Transverse colon (tissue), 4 donors: ENCODE measurements around the gene PTPRF. TPM values are rescaled to one million over a fixed set of nuclear protein-coding genes. Genes with fewer than 3 reads are reported as not detected.
"Not testable (repeated sequence)": the region's sequence is repeated elsewhere in the genome, so short reads cannot be mapped to it uniquely, and the experiment has no call there.

ENCODE experiments used
- DNase-seq: peaks from one replicate; pipeline ENCODE4 v3.0.0-alpha.2; 2019
- H3K27ac ChIP-seq, 4 donors: fragments of 200-600 bp; sonication (generic); 2 replicates each; pipeline ENCODE4 v1.5.1; 2016 to 2018; ENCODE audit warnings: inconsistent platforms in 4 of 4
- H3K27me3 ChIP-seq: fragments of 200-600 bp; sonication (generic); 2 replicates; pipeline ENCODE4 v1.5.1; 2017; ENCODE audit warnings: inconsistent platforms
- H3K36me3 ChIP-seq, 4 donors: fragments of 200-600 bp; sonication (generic); 2 replicates each; pipeline ENCODE4 v1.5.1; 2017 to 2019; ENCODE audit warnings: inconsistent platforms in 4 of 4
- H3K4me1 ChIP-seq, 4 donors: fragments of 200-600 bp; sonication (generic); 2 replicates each; pipeline ENCODE4 v1.5.1; 2017 to 2020; ENCODE audit warnings: inconsistent platforms in 4 of 4
- H3K4me3 ChIP-seq, 4 donors: fragments of 200-600 bp; sonication (generic); 1 replicate in 1 of 4; 2 replicates in 3 of 4; pipeline versions ENCODE4 v1.5.1 to v1.6.1; 2017 to 2019; ENCODE audit warnings: inconsistent platforms in 4 of 4
- H3K9me3 ChIP-seq, 2 donors: fragments of 200-600 bp; sonication (generic); 2 replicates each; pipeline ENCODE4 v1.5.1; 2017 to 2019; ENCODE audit warnings: inconsistent platforms in 2 of 2
- EP300 ChIP-seq: sonication (generic); formaldehyde crosslinking; IDR thresholded peaks from one replicate; pipeline ENCODE4 v1.6.1; 2017; ENCODE audit warnings: antibody characterized with exemption, low read depth
- POLR2A ChIP-seq: fragments of 450-650 bp; IDR thresholded peaks from one replicate; pipeline ENCODE4 v1.6.1; 2016; ENCODE audit warnings: antibody characterized with exemption, mild to moderate bottlenecking, moderate library complexity
- POLR2AphosphoS5 ChIP-seq, 3 donors: sonication (generic); formaldehyde crosslinking; IDR thresholded peaks; one replicate each; pipeline ENCODE4 v1.6.1; 2016; ENCODE audit warnings: antibody characterized with exemption in 3 of 3
- WGBS, 2 donors: methylation state at CpG; one replicate each; pipeline ENCODE4 v1.1.5; 2018; ENCODE audit warnings: low coverage in 1 of 2; 5-methylcytosine and 5-hydroxymethylcytosine counted together
- in situ Hi-C, 4 donors: fragments of 200-750 bp; cut with MboI; loops; one replicate each; pipeline versions ENCODE4 v1.15.0 to v1.15.1; 2017; ENCODE audit warnings: low sequenced_read_pairs in 3 of 4, low pct_ligation_motif_present in 1 of 4, low pct_unique_long_range_greater_than_20kb in 1 of 4
- intact Hi-C: fragments of 100-400 bp; cut with DNase I; formaldehyde crosslinking; loops from one replicate; pipeline ENCODE4 v1.15.1; 2023; ENCODE audit warnings: low total_unique reads
- total RNA-seq, 4 donors: library from RNA; depleted of rRNA; stranded (reverse); fragments of >200 nt; gene quantifications; one replicate each; pipeline ENCODE4 v1.1.0, GENCODE V29; 2016
- TF ChIP-seq, protein P1 (sequence below), 5 experiments: fragments of 200-600 bp in 3 of 5; fragments of 450-650 bp in 2 of 5; sonication (generic) in 3 of 5; IDR thresholded peaks; 1 replicate in 2 of 5; 2 replicates in 3 of 5; pipeline ENCODE4 v1.5.1; 2016 to 2017; ENCODE audit warnings: antibody characterized with exemption in 5 of 5, inconsistent platforms in 3 of 5, mild to moderate bottlenecking in 2 of 5, moderate library complexity in 1 of 5

The PTPRF gene
- total RNA-seq, 4 donors from 2014 or later: 278 to 549 (median 404) TPM

DNA sequence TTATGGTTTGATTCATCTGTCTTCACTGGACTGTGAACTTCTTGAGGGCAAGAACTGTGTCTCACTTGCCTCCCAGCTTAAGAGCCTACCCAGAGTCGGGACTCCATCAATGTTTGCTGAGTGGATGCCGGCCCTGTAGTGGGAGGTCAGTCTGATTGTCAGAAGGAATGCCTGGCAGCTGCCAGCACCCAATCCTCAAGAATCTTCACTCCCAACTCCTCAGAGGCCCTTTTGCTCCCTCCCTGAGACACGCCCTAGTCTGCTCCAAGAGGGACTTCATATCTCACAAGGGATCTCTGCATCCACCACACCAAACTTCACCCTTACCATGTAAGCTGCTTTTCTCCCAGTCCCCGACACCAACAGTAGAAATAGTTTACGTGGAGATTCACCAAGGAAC, 104.0 kb downstream of the PTPRF start:
- Histone ChIP-seq H3K36me3 (no peaks in the 10 kb centered on the region), H3K4me3 (no peak overlapping the region), H3K27me3 (no peaks in the 10 kb centered on the region), H3K4me1 (no peaks in the 10 kb centered on the region), H3K9me3 (no peaks in the 10 kb centered on the region), H3K27ac (no peak overlapping the region)
- 68 to 77% methylated on average over 3 to 5 of the region's 5 CpGs for WGBS, 2 donors
- TF ChIP-seq POLR2A (no peak), POLR2AphosphoS5 (IDR thresholded peaks at IDR 0.05) (no peak), EP300 (no peak)
- TF ChIP-seq, protein P1, sequence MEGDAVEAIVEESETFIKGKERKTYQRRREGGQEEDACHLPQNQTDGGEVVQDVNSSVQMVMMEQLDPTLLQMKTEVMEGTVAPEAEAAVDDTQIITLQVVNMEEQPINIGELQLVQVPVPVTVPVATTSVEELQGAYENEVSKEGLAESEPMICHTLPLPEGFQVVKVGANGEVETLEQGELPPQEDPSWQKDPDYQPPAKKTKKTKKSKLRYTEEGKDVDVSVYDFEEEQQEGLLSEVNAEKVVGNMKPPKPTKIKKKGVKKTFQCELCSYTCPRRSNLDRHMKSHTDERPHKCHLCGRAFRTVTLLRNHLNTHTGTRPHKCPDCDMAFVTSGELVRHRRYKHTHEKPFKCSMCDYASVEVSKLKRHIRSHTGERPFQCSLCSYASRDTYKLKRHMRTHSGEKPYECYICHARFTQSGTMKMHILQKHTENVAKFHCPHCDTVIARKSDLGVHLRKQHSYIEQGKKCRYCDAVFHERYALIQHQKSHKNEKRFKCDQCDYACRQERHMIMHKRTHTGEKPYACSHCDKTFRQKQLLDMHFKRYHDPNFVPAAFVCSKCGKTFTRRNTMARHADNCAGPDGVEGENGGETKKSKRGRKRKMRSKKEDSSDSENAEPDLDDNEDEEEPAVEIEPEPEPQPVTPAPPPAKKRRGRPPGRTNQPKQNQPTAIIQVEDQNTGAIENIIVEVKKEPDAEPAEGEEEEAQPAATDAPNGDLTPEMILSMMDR (IDR thresholded peaks at IDR 0.05): no peak
- no peak for DNase-seq
- intact Hi-C loops: no loop called here
- in situ Hi-C loops: loop anchor here in 1 of 4 donors (25.0 kb wide), 1 partner anchor 197 kb away; no protein-coding TSS in a partner anchor

GRCh38 chr1:43636006-43636641, 105.4 kb downstream of the PTPRF start:
- peaks cover 0 to 5% (median 0%) of the 10 kb centered on the region in 4 donors for H3K4me1 ChIP-seq
- intact Hi-C loops: no loop called here
- no peaks in the 10 kb centered on the region for H3K36me3 ChIP-seq
- H3K4me3 ChIP-seq: no peak overlapping the region
- no peaks in the 10 kb centered on the region for H3K27me3 ChIP-seq
- WGBS, 2 donors: 62 to 66% methylated on average over 4 to 5 of the region's 5 CpGs
- no peaks in the 10 kb centered on the region for H3K9me3 ChIP-seq
- H3K27ac ChIP-seq: no peak overlapping the region
- in situ Hi-C loops: loop anchor here in 1 of 4 donors (25.0 kb wide), 1 partner anchor 199 kb away; no protein-coding TSS in a partner anchor
- no peak for DNase-seq
- TF ChIP-seq POLR2AphosphoS5 (IDR thresholded peaks at IDR 0.05) (no peak), EP300 (no peak), POLR2A (no peak)
- TF ChIP-seq, protein P1 (IDR thresholded peaks at IDR 0.05): no peak

DNA sequence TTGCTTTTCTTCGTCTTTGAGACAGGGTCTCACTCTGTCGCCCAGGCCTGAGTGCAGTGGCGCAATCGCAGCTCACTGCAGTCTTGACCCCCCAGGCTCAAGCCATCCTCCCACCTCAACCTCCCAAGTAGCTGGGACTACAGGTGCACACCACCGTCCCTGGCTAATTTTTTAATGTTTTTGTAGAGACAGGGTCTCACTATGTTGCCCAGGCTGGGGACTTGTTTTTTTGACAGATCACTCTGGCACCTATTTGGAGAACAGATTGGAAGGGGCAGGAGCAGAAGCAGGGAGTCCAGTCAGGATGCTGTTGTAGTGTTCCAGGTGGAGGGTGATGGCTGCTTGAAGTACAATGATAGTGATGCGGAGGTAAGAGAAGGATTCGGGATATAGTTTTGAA, 106.6 kb downstream of the PTPRF start:
- TF ChIP-seq, protein P1 (IDR thresholded peaks at IDR 0.05): no peak
- TF ChIP-seq POLR2A (no peak), EP300 (no peak), POLR2AphosphoS5 (IDR thresholded peaks at IDR 0.05) (no peak)
- no peaks in the 10 kb centered on the region for H3K27me3 ChIP-seq
- no peaks in the 10 kb centered on the region for H3K9me3 ChIP-seq
- no peak overlapping the region for H3K4me3 ChIP-seq
- H3K4me1 ChIP-seq: peaks cover 0 to 5% (median 0%) of the 10 kb centered on the region in 4 donors
- intact Hi-C loops: no loop called here
- no peak for DNase-seq
- H3K36me3 ChIP-seq: no peaks in the 10 kb centered on the region
- in situ Hi-C loops: loop anchor here in 1 of 4 donors (25.0 kb wide), 1 partner anchor 200 kb away; no protein-coding TSS in a partner anchor
- WGBS, 2 donors: 67 to 88% methylated on average over 3 to 7 of the region's 7 CpGs
- H3K27ac ChIP-seq: no peak overlapping the region

DNA sequence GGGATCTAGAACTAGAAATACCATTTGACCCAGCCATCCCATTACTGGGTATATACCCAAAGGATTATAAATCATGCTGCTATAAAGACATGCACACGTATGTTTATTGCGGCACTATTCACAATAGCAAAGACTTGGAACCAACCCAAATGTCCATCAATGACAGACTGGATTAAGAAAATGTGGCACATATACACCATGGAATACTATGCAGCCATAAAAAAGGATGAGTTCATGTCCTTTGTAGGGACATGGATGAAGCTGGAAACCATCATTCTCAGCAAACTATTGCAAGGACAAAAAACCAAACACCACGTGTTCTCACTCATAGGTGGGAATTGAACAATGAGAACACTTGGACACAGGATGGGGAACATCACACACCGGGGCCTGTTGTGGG, 107.7 kb downstream of the PTPRF start:
- H3K4me1 ChIP-seq, H3K27me3 ChIP-seq, intact Hi-C loops, DNase-seq, H3K4me3 ChIP-seq, H3K9me3 ChIP-seq, H3K36me3 ChIP-seq, H3K27ac ChIP-seq: not testable (repeated sequence)
- in situ Hi-C loops: loop anchor here in 1 of 4 donors (25.0 kb wide), 1 partner anchor 201 kb away; no protein-coding TSS in a partner anchor
- 88% methylated on average over 3 of the region's 4 CpGs; no CpG with 5 or more reads in 1 of the 2 donors for WGBS, 2 donors
